ENCODE measurements around the gene SOX13. TPM values are rescaled to one million over a fixed set of nuclear protein-coding genes. Genes with fewer than 3 reads are reported as not detected.

SOX13 gene
- total and polyA plus RNA-seq, 2 of the 4 experiments (the other 2 are of a cell fraction): 0.54 to 3.5 TPM

- TF ChIP-seq MXI1 (IDR thresholded peaks at IDR 0.05; ENCODE audit: borderline replicate concordance, low read depth, low read length): no peak
- no peak for TF ChIP-seq CHD1 (IDR thresholded peaks at IDR 0.05; ENCODE audit: low read depth, low read length)
- TF ChIP-seq FOS (IDR thresholded peaks at IDR 0.05; ENCODE audit: low read depth, low read length): no peak
- TF ChIP-seq SMC3 (IDR thresholded peaks at IDR 0.05; ENCODE audit: low read depth, low read length): peak; percentile 93
- no peak for TF ChIP-seq NFE2L2 (IDR thresholded peaks at IDR 0.05; ENCODE audit: low read depth, low read length)
- 0 out of 2 replicates have a peak, but pooled peaks have one; percentile 42 for TF ChIP-seq MAZ (IDR thresholded peaks at IDR 0.05; ENCODE audit: borderline replicate concordance, low read depth, low read length)
- TF ChIP-seq RFX5 (IDR thresholded peaks at IDR 0.05; ENCODE audit: low read depth, low read length): no peak
- peak; percentile 99 for TF ChIP-seq RAD21 (IDR thresholded peaks at IDR 0.05; ENCODE audit: low read length)
Measured at GRCh38 chr1:204162494-204163074, 89.7 kb downstream of the SOX13 start (continued).
